ENCODE results near the gene PAX7. TPM values are rescaled to one million over a fixed set of nuclear protein-coding genes. Genes with fewer than 3 reads are reported as not detected.

PAX7 gene
- polyA plus RNA-seq, 2 of the 4 experiments (the other 2 are of a cell fraction) = 0.23 to 0.48 TPM

GRCh38 chr1:18647681-18648214 is 17.1 kb downstream of the PAX7 start (continued):
- TF ChIP-seq HEYL (CRISPR knock-in tag; IDR thresholded peaks at IDR 0.05) (no peak), BCL3 (IDR thresholded peaks at IDR 0.05) (no peak), NFE2L2 (conservative IDR thresholded peaks at IDR 0.05; ENCODE audit: low read length) (no peak), ZFP36 (IDR thresholded peaks at IDR 0.05; ENCODE audit: borderline replicate concordance, partially characterized antibody) (no peak), HMGXB4 (CRISPR knock-in tag; IDR thresholded peaks at IDR 0.05; ENCODE audit: borderline replicate concordance) (no peak)

- no peak for TF ChIP-seq POLR2A (IDR thresholded peaks at IDR 0.05; ENCODE audit: low read length)
- 81% methylated on average over 4 of the region's 5 CpGs for WGBS (ENCODE audit: missing lambda C conversion rate)
Observed at GRCh38 chr1:18649693-18650370, 19.2 kb downstream of the PAX7 start.

GRCh38 chr1:18651713-18652112 is 21.1 kb downstream of the PAX7 start:
- ATAC-seq (no peak), FAIRE-seq (no peak)
- POLR2A ChIA-PET = no interaction called here

More at GRCh38 chr1:18649693-18650370, 19.2 kb downstream of the PAX7 start:
- Histone ChIP-seq H3K9me3 (no peaks in the 10 kb centered on the region), H3K4me1 (peaks cover 9% of the 10 kb centered on the region; the same call in 2 of the 3 replicates), H3K4me3 (no peak overlapping the region), H3K4me2 (0 out of 3 replicates have a peak overlapping the region, but pooled peaks have one; percentile 19), H3K27ac (peak overlapping the region in 1 of 2 experiments; percentile 59; a peak in 2 of 6 replicates)
- DNase-seq (ENCODE audit: low read depth in 1 of 2, low spot score in 1 of 2) = no peak
- POLR2A ChIA-PET = no interaction called here
- CTCF ChIA-PET = interaction anchor here (1.3 kb wide), 2 partner anchors 31 to 53 kb away, joined by 3 to 4 read pairs; no protein-coding TSS in a partner anchor
- FAIRE-seq = no peak
- ATAC-seq = peak in 1 of 2 experiments; percentile 52; a peak in 3 of 6 replicates

GRCh38 chr1:18652791-18653190 is 22.1 kb downstream of the PAX7 start:
- CTCF ChIA-PET = no interaction called here
- Histone ChIP-seq H3K27ac (no peak overlapping the region), H3K4me3 (no peak overlapping the region), H3K4me1 (peaks cover 9% of the 10 kb centered on the region; the same call in 2 of the 3 replicates), H3K9me3 (no peaks in the 10 kb centered on the region), H3K4me2 (no peak overlapping the region)
- POLR2A ChIA-PET = no interaction called here
- FAIRE-seq (no peak), ATAC-seq (no peak), DNase-seq (ENCODE audit: low read depth in 1 of 2, low spot score in 1 of 2) (no peak)
- WGBS (ENCODE audit: missing lambda C conversion rate) = 40% methylated on average over 1 of the region's 1 CpG
- TF ChIP-seq JUN (IDR thresholded peaks at IDR 0.05) (no peak), ESRRA (IDR thresholded peaks at IDR 0.05; ENCODE audit: borderline replicate concordance, low read length) (no peak), CBX8 (IDR thresholded peaks at IDR 0.05) (no peak), SMC3 (IDR thresholded peaks at IDR 0.05) (no peak), HMGXB4 (CRISPR knock-in tag; IDR thresholded peaks at IDR 0.05; ENCODE audit: borderline replicate concordance) (no peak), HOXB13 (CRISPR knock-in tag; IDR thresholded peaks at IDR 0.05; ENCODE audit: low read depth) (no peak), CTCF (IDR thresholded peaks at IDR 0.05) (no peak)

More at GRCh38 chr1:18651713-18652112, 21.1 kb downstream of the PAX7 start:
- no peak for DNase-seq (ENCODE audit: low read depth in 1 of 2, low spot score in 1 of 2)
- Histone ChIP-seq H3K4me2 (no peak overlapping the region), H3K27ac (no peak overlapping the region), H3K4me3 (no peak overlapping the region), H3K9me3 (no peaks in the 10 kb centered on the region), H3K4me1 (peaks cover 9% of the 10 kb centered on the region; the same call in 2 of the 3 replicates)
- 70% methylated on average over 2 of the region's 8 CpGs for WGBS (ENCODE audit: missing lambda C conversion rate)
- TF ChIP-seq CHD4 (IDR thresholded peaks at IDR 0.05; ENCODE audit: borderline replicate concordance) (no peak), SMC3 (IDR thresholded peaks at IDR 0.05) (no peak), JUN (IDR thresholded peaks at IDR 0.05) (no peak), HMGXB4 (CRISPR knock-in tag; IDR thresholded peaks at IDR 0.05; ENCODE audit: borderline replicate concordance) (no peak), POLR2AphosphoS2 (conservative IDR thresholded peaks at IDR 0.05; ENCODE audit: low read length) (no peak), BHLHE40 (IDR thresholded peaks at IDR 0.05; ENCODE audit: low read depth, low read length) (no peak), SREBF2 (IDR thresholded peaks at IDR 0.05) (no peak)
- CTCF ChIA-PET = no interaction called here
